Glutamatergic neuron (in vitro differentiated cells): ENCODE measurements around the gene SSNA1. TPM values are rescaled to one million over a fixed set of nuclear protein-coding genes. Genes with fewer than 3 reads are reported as not detected.

Experiments
- DNase-seq: peaks from one replicate; pipeline ENCODE4 v3.0.0; 2022
- H3K27ac Mint-ChIP-seq: one replicate; pipeline ENCODE4 v1.8.0; 2020; ENCODE audit warnings: mild to moderate bottlenecking, mixed read lengths, inconsistent platforms; ENCODE audit not compliant: unreplicated experiment
- H3K27me3 Mint-ChIP-seq: one replicate; pipeline ENCODE4 v1.8.0; 2020; ENCODE audit warnings: mild to moderate bottlenecking, moderate library complexity, mixed read lengths, inconsistent platforms; ENCODE audit not compliant: unreplicated experiment
- H3K36me3 Mint-ChIP-seq: one replicate; pipeline ENCODE4 v1.8.0; 2020; ENCODE audit warnings: mild to moderate bottlenecking, mixed read lengths, inconsistent platforms; ENCODE audit not compliant: unreplicated experiment
- H3K4me1 Mint-ChIP-seq: one replicate; pipeline ENCODE4 v1.8.0; 2020; ENCODE audit warnings: mild to moderate bottlenecking, low read depth, mixed read lengths, inconsistent platforms; ENCODE audit not compliant: unreplicated experiment
- H3K4me3 Mint-ChIP-seq: one replicate; pipeline ENCODE4 v1.8.0; 2020; ENCODE audit warnings: mild to moderate bottlenecking, mixed read lengths, inconsistent platforms; ENCODE audit not compliant: unreplicated experiment
- H3K9me3 Mint-ChIP-seq: one replicate; pipeline ENCODE4 v1.8.0; 2020; ENCODE audit warnings: mild to moderate bottlenecking, moderate library complexity, mixed read lengths, inconsistent platforms; ENCODE audit not compliant: unreplicated experiment
- total RNA-seq: library from RNA; stranded (reverse); fragmentation: NEBNext Ultra II Directional; extraction: Animal tissue kit (Norgen Biotek cat#: 25700); gene quantifications from one replicate; pipeline ENCODE4 v1.2.1, GENCODE V29; 2021; ENCODE audit not compliant: unreplicated experiment
- TF ChIP-seq, protein P1 (sequence below): fragments of 200-600 bp; sonication (generic); IDR thresholded peaks from one replicate; pipeline ENCODE4 v1.5.0; 2021; ENCODE audit not compliant: partially characterized antibody, unreplicated experiment

SSNA1 gene
- total RNA-seq, 1 donor from 2014 or later = 37.3 TPM

DNA sequence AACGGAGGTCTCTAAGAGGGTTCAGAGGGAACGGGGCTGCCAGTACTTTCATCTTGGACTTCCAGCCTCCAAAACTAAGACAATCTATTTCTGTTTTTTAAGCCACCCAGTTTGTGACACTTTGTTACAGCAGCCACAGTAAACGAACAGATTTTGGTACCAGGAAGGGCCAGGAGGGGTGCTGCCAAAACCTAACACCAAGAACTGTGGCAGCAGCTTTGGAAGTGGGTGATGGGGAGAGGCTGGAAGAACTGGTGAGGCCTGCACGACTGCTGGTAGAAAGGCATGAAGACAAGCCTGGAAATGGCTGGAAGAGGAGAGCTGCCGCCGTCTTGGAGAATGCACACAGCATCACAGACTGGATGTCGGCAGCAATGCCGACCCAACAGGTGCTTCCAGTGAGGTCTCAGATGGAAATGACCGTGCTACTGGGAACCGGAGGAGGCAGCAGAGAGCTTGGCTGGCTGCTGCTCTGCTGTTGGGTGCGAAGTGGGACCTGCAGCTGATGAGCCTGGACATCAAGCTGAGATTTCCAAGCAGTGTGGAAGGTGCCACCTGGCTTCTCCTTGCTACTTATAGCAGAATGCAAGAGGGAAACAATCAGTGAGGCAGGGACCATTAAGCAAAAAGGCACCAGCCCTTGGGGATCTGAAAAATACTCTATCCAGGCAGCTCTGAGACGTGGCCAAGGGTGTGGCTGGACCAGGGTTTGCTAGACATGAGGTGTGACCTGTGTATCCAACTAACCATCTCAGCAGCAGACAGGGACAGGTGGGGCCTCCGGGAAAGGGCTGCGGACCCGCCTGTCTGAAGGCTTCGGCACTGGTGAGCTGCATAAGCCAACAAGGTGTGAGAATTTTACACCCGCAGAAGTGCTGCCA lies 11.9 kb upstream of the SSNA1 start:
- TF ChIP-seq, protein P1, sequence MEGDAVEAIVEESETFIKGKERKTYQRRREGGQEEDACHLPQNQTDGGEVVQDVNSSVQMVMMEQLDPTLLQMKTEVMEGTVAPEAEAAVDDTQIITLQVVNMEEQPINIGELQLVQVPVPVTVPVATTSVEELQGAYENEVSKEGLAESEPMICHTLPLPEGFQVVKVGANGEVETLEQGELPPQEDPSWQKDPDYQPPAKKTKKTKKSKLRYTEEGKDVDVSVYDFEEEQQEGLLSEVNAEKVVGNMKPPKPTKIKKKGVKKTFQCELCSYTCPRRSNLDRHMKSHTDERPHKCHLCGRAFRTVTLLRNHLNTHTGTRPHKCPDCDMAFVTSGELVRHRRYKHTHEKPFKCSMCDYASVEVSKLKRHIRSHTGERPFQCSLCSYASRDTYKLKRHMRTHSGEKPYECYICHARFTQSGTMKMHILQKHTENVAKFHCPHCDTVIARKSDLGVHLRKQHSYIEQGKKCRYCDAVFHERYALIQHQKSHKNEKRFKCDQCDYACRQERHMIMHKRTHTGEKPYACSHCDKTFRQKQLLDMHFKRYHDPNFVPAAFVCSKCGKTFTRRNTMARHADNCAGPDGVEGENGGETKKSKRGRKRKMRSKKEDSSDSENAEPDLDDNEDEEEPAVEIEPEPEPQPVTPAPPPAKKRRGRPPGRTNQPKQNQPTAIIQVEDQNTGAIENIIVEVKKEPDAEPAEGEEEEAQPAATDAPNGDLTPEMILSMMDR = peak; percentile 35
- Mint-ChIP-seq H3K27me3 (peaks cover 2% of the 10 kb centered on the region), H3K4me1 (no peaks in the 10 kb centered on the region), H3K27ac (no peak overlapping the region), H3K36me3 (no peaks in the 10 kb centered on the region), H3K9me3 (no peaks in the 10 kb centered on the region), H3K4me3 (no peak overlapping the region)
- no peak for DNase-seq

DNA sequence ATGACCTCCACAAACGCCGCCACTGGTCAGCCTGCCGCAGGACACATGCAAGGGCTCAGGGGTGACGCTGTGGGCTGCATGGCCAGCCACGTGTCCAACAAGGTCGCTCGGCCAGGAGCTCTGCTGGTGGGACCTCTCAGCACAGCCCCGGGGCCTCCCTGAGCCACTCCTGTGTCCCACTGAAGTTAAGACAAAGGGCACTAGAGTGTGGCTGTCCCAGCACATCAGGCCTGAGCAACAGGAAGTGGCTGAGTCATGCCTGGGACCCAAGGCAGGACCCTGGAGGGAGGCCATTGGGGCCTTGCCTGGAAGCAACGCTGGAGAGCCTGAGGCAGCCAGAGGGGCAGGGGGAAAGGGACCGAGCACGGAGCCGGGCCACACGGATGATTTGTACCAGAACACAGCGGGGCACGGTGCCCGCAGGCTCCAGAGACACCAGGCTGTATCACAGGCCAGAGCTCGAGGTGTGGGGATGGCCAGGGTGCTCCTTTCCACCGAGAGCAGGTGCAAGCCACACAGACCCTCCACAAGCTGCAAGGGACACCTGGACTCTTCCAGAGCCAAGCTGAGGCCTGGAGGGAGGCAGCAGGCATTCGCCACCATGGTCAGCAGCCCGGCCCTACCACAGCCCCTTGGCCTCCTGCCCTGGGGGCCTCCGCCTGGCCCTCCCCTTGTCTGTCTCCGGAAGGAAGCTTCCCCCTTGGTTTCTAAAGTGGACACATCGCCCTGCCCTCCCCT lies 10.1 kb upstream of the SSNA1 start:
- Mint-ChIP-seq H3K4me3 (no peak overlapping the region), H3K27ac (no peak overlapping the region), H3K36me3 (no peaks in the 10 kb centered on the region), H3K4me1 (no peaks in the 10 kb centered on the region), H3K27me3 (peaks cover 4% of the 10 kb centered on the region), H3K9me3 (peaks cover 3% of the 10 kb centered on the region)
- no peak for DNase-seq
- TF ChIP-seq, protein P1 = no peak

DNA sequence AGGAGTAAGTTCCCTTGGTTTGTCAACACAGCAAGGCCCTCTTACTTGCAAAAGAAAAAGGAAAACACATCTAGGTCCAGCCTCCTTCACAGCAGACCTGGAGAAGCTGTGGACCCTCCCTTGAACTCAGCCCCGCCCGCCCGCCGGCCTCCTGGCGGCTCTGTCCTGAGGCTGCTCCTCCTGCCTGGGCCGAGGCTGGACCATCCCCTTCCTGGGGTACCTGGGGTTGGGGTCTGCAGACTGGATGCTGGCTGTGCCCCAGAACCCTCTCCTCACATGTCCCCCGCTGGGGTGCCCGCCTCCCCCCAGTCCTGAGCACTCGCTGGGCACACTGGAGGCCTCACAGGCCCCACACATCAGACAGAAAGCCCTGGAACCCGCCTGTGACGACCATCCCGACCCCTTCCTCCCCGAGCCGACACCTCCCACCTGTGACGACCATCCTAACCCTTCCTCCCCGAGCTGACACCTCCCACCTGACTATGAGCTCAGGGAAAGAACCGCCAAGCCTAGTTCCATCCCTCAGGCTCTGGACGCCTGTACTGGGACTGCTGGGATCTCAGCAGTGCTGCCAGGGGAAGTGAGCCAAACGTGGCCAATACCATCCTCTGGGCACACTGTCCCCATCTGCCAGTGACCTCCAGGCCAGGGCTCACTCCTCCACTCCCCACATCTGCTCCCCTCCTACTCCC lies 9.4 kb upstream of the SSNA1 start:
- no peak overlapping the region for H3K27ac Mint-ChIP-seq
- H3K27me3 Mint-ChIP-seq = peaks cover 4% of the 10 kb centered on the region
- TF ChIP-seq, protein P1 = no peak
- H3K36me3 Mint-ChIP-seq = no peaks in the 10 kb centered on the region
- H3K4me1 Mint-ChIP-seq = no peaks in the 10 kb centered on the region
- H3K4me3 Mint-ChIP-seq = no peak overlapping the region
- H3K9me3 Mint-ChIP-seq = peaks cover 3% of the 10 kb centered on the region
- DNase-seq = no peak

DNA sequence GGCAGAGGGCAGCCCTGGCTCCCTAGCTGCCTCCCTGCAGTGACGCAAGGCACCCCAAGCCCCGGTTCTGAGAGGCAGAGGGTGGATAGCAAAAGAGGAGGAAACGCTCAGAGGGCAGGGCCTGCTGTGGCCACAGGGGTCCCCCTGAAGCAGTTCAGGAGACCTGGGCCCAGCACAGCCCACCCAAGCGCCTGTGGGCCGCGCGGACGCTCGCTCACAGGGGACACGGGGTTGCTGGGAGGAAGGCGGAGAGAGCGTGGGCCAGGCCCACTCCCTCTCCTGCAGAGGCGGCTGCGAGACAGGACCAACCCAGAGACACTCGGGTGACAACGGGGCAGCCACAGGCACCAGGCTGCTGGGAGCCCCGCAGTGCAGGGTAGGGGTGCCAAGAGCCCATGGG lies 8.7 kb upstream of the SSNA1 start:
- no peaks in the 10 kb centered on the region for H3K4me1 Mint-ChIP-seq
- peaks cover 3% of the 10 kb centered on the region for H3K9me3 Mint-ChIP-seq
- no peak for DNase-seq
- TF ChIP-seq, protein P1 = no peak
- H3K4me3 Mint-ChIP-seq = no peak overlapping the region
- no peaks in the 10 kb centered on the region for H3K36me3 Mint-ChIP-seq
- peaks cover 4% of the 10 kb centered on the region for H3K27me3 Mint-ChIP-seq
- H3K27ac Mint-ChIP-seq = no peak overlapping the region
